NCI-H2107 treated with DMSO at 0.1 percent for 48 hours (cell line): ENCODE data around the gene SULT1C3.

ENCODE experiments used
- DNase-seq: peaks from one replicate; lab custom pipeline; 2025; ENCODE audit not compliant: unreplicated experiment; lab: John Stamatoyannopoulos, UW

Gene SULT1C3

GRCh38 chr2:108301558-108301957 lies 61.8 kb downstream of the SULT1C3 start:
- no peak for DNase-seq

GRCh38 chr2:108304975-108305374 lies 65.2 kb downstream of the SULT1C3 start:
- DNase-seq, result no peak

- no peak for DNase-seq
These were observed 66.1 kb downstream of the SULT1C3 start for GRCh38 chr2:108305901-108306300.

- no peak for DNase-seq
These were observed 70.1 kb downstream of the SULT1C3 start for GRCh38 chr2:108309903-108310302.
